ENCODE measurements around the gene C16orf92.
A peak's percentile ranks its signal among the peaks of the same experiment; 100 is the strongest.

Gene C16orf92

GRCh38 chr16:30063278-30063892 is 40.4 kb downstream of the C16orf92 start:
- no peak for DNase-seq

GRCh38 chr16:30063893-30064728 is 41.1 kb downstream of the C16orf92 start:
- DNase-seq: peak; percentile 77 to 84

- DNase-seq: no peak
Observed at GRCh38 chr16:30064729-30065101, 41.7 kb downstream of the C16orf92 start.

GRCh38 chr16:30065102-30065942 is 42.3 kb downstream of the C16orf92 start, which contains the start of gene ALDOA:
TSS of gene ALDOA (plus strand) at chr16:30065760. CDS start at chr16:30066898, 1,138 bp downstream.
- peak; percentile 99 for DNase-seq

- DNase-seq: peak; percentile 45 to 54
Observed at GRCh38 chr16:30065943-30066760, 43.2 kb downstream of the C16orf92 start.

GRCh38 chr16:30066761-30067583 is 44.0 kb downstream of the C16orf92 start:
- DNase-seq: no peak

GRCh38 chr16:30067584-30067916 is 44.6 kb downstream of the C16orf92 start:
- DNase-seq: no peak

- DNase-seq: no peak
Observed at GRCh38 chr16:30068333-30068732, 45.3 kb downstream of the C16orf92 start.

GRCh38 chr16:30068750-30069610 is 46.0 kb downstream of the C16orf92 start:
- peak; percentile 49 to 58 for DNase-seq

- peak in 1 of 2 experiments; percentile 19 for DNase-seq
Observed at GRCh38 chr16:30069611-30070462, 46.8 kb downstream of the C16orf92 start.

- no peak for DNase-seq
Observed at GRCh38 chr16:30070490-30070889, 47.5 kb downstream of the C16orf92 start.
